ENCODE results near the gene STMN3. TPM values are rescaled to one million over a fixed set of nuclear protein-coding genes. Genes with fewer than 3 reads are reported as not detected.

STMN3 gene
- total and polyA plus RNA-seq, 10 of the 15 experiments (the other 5 are each of a cell fraction or from before 2014, with no cell fraction given), result 0.09 to 3.6 (median 1.4) TPM; not detected in 1

DNA sequence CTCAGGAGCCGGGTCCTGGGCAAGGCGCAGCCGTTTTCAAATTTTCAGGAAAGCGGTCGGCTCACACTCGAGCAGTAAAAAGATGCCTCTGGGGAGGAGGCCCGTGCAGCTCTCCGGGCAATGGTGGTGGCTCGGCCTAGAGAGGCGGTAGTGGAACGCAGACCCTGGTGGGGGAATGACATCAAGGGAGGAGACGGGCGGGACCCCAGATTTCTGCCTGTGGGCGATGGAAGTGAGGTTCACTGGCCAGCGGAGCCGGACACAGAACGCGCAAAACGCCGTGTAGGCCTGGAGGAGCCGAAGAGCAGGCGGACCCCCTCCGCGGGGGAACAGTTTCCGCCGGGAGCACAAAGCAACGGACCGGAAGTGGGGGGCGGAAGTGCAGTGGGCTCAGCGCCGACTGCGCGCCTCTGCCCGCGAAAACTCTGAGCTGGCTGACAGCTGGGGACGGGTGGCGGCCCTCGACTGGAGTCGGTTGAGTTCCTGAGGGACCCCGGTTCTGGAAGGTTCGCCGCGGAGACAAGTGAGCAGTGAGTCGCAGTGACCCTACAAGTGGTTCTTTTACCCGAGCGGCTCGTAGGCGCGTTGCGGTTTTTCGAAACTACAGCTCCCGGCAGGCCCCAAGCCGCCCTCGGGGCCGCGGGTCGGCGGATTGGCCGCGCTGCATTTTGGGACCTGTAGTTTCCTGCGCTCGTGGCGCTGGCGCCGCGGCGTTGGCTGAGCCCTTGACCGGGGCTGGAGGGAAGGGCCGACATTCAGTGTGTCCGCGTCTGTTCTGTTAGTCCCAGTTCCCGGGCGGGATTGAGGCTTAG is 4.9 kb upstream of the STMN3 start, which contains the start of gene RTEL1 (continued):
- TF ChIP-seq ESRRA (IDR thresholded peaks at IDR 0.05; ENCODE audit: low read length) (no peak), ZBTB40 (IDR thresholded peaks at IDR 0.05; ENCODE audit: borderline replicate concordance) (peak; percentile 99), GATAD2B (conservative IDR thresholded peaks at IDR 0.05; ENCODE audit: low read depth) (peak; percentile 63), MXI1 (IDR thresholded peaks at IDR 0.05; ENCODE audit: low read depth, low read length) (peak; percentile 63; the same call in 1 of the 2 replicates), PML (IDR thresholded peaks at IDR 0.05; ENCODE audit: low read length) (peak; percentile 58; the same call in 1 of the 2 replicates), CREB1 (IDR thresholded peaks at IDR 0.05; ENCODE audit: low read depth) (peak; percentile 44), IRF4 (IDR thresholded peaks at IDR 0.05; ENCODE audit: low read depth, low read length) (peak; percentile 59; the same call in 1 of the 2 replicates), NRF1 (conservative IDR thresholded peaks at IDR 0.05; ENCODE audit: low read depth, low read length) (no peak), ZNF622 (IDR thresholded peaks at IDR 0.05) (no peak; the same call in 1 of the 2 replicates), RELA (IDR thresholded peaks at IDR 0.05; ENCODE audit: borderline replicate concordance, partially characterized antibody) (peak; percentile 77), NFXL1 (IDR thresholded peaks at IDR 0.05; ENCODE audit: borderline replicate concordance) (no peak), BMI1 (IDR thresholded peaks at IDR 0.05; ENCODE audit: borderline replicate concordance) (no peak), MTA3 (IDR thresholded peaks at IDR 0.05; ENCODE audit: borderline replicate concordance, low read length) (no peak), SMAD5 (IDR thresholded peaks at IDR 0.05; ENCODE audit: low read depth) (peak; percentile 44; the same call in 1 of the 2 replicates), MYB (IDR thresholded peaks at IDR 0.05; ENCODE audit: borderline replicate concordance, low read depth, low read length) (no peak), HDGF (IDR thresholded peaks at IDR 0.05) (0 out of 2 replicates have a peak, but pooled peaks have one; percentile 25), USF2 (IDR thresholded peaks at IDR 0.05; ENCODE audit: borderline replicate concordance, low read depth, low read length) (no peak), TCF7 (IDR thresholded peaks at IDR 0.05; ENCODE audit: borderline replicate concordance) (no peak), NR2C2 (IDR thresholded peaks at IDR 0.05; ENCODE audit: borderline replicate concordance, control insufficient read depth, insufficient read length, low read depth) (no peak), FOXK2 (IDR thresholded peaks at IDR 0.05) (peak; percentile 72)
- TF ChIP-seq, protein P1, sequence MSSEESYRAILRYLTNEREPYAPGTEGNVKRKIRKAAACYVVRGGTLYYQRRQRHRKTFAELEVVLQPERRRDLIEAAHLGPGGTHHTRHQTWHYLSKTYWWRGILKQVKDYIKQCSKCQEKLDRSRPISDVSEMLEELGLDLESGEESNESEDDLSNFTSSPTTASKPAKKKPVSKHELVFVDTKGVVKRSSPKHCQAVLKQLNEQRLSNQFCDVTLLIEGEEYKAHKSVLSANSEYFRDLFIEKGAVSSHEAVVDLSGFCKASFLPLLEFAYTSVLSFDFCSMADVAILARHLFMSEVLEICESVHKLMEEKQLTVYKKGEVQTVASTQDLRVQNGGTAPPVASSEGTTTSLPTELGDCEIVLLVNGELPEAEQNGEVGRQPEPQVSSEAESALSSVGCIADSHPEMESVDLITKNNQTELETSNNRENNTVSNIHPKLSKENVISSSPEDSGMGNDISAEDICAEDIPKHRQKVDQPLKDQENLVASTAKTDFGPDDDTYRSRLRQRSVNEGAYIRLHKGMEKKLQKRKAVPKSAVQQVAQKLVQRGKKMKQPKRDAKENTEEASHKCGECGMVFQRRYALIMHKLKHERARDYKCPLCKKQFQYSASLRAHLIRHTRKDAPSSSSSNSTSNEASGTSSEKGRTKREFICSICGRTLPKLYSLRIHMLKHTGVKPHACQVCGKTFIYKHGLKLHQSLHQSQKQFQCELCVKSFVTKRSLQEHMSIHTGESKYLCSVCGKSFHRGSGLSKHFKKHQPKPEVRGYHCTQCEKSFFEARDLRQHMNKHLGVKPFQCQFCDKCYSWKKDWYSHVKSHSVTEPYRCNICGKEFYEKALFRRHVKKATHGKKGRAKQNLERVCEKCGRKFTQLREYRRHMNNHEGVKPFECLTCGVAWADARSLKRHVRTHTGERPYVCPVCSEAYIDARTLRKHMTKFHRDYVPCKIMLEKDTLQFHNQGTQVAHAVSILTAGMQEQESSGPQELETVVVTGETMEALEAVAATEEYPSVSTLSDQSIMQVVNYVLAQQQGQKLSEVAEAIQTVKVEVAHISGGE (CRISPR knock-in tag; IDR thresholded peaks at IDR 0.05), result peak; percentile 95
